Glomerular visceral epithelial cell (primary cell): Measurements from ENCODE around the gene TMEM18.

Experiments used
- DNase-seq: peaks from one replicate; pipeline ENCODE4 v3.0.0-alpha.2; 2016; ENCODE audit errors: extremely low spot score

Gene TMEM18

DNA sequence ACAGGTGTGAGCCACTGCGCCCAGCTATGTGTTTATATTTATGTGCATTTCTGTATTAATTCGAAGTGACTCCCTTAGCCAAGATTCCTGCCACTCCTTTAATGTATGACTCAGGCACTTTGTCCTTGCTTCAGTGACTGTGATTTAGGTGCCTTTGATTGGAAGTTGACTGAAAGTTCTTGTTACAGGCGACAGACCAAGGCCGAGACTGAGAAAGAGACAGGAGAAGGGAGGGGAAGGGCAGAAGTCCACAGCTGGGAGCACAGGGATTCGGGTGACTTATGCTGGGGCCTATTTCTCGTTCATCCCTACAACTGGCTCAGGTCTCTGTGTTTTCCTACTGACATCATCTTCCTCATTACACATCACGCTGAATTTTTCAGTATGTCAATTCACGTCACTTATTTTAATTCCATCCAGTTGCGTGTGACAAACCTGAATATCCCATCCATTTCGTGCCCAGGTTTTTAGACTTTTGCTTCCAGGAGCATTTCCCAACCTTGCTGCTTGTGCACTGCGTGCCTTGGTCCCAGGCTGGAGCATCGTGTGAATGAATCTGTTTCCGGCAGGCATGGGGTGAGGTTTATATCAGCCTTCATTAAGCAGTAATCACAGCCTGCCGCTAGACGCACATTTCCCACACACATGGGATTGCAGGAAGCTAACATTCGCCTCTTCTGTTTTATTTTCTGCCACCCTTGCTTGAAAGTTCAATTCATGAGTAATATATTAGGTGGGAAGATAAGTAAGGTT lies 42.4 kb downstream of the TMEM18 start:
- DNase-seq: no peak

DNA sequence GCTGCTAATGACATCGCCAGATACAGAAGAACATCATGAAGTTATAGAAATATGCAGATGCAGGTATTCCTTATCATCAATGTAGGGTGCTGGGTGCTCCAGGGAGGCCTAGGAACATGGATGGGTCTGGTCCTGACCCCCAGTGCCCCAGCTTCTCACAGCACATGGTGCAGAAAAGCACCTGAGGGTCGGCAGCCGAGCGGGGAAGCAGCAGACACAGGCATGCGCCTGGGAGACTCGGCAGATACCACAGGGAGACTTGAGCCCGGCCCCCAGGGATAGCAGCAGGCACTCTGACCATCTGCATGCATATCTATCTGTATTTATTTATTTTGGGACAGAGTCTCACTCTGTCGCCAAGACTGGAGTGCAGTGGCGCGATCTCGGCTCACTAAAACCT lies 43.2 kb downstream of the TMEM18 start:
- no peak for DNase-seq

DNA sequence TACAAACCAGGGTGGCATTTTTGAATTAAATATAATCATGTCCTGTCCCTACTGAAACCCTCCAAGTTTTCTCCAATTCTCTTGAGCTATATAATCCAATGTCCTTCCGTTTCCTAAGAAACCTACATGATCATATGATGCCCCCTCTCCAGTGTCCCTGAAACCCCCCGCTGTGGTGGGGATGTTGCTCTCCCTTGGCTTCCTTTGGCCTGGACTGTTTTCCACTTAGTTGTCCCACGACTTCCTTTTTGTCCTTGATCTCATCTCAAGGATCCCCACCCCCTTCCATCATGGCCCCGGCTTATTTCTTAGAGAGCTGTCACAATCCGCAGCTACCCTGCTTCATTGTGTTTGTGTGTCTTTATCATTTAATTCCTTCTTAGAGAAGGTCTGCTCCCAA lies 43.8 kb downstream of the TMEM18 start:
- DNase-seq: no peak

DNA sequence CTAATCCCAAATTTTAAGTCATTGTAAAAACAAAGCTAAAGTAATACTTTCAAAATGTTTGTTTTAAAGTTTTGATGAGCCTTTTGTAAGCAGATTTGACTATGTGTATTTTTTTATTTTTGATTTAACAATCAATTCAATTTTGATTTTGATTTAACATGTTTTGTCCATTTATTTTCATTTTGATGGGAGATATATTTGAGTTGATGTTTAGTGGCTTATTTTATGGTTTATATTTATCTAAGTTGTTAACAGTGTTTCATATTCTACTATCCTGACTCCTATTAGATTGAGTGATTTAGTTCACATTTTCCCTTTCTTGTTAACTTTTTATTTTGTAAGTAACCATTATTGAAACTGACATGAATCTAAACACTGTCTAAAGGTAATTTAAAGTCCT lies 44.7 kb downstream of the TMEM18 start:
- no peak for DNase-seq

DNA sequence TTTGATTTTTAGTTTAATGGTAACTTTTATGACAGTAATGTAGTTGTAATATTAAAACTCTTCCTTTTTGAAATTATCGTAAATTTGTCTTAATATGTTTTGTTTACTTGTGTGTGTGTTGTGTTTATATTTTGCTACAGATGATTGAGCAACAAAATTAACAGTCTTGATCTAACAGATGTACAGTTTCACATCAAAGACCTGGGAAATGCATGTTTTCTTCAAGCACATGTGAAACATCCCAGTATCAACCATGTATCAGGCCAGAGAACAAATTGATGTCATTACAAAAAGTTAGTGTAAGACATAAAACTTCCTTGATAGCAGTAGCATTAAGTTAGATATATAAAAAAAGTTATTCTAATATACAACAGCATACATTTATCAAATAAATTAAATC lies 45.5 kb downstream of the TMEM18 start:
- DNase-seq: no peak

GRCh38 chr2:630451-631320 lies 46.5 kb downstream of the TMEM18 start:
- DNase-seq: no peak

DNA sequence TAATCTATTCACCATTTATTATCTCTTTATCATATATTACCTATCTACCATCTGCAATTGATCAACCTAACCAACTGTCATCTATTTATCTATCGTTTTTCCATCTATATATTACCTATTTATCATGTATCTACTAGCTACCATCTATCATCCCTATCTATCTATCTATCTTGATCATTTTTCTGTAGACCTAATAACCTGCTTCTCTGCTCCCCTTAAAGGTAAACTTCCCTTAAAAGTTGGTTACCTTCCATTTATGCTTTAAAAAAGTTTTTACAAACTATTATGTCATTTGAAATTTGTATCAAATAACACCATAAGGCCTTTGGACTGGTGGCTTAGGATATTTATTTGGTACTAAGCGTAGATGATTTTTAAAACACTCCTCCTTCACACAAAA lies 47.2 kb downstream of the TMEM18 start:
- DNase-seq: no peak

DNA sequence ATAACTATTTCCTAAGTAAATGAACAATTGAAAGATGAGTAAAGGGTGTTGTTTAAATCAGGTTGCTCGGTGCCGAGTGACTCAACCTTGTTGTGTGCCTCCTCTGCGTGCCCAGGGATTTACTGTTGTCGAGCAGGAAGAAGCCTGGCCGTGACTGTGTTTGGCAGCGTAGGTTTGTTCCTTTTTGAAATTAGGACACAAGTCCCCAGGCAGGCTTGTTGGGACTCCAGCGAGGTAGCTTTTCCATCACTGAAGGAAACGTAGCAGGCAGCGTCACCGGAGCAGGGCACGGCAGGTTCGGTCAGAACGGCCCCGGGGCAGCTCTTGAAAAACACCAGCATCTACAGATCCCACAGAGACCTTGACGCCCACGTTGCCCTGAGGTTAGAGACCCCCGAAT lies 48.6 kb downstream of the TMEM18 start:
- no peak for DNase-seq

DNA sequence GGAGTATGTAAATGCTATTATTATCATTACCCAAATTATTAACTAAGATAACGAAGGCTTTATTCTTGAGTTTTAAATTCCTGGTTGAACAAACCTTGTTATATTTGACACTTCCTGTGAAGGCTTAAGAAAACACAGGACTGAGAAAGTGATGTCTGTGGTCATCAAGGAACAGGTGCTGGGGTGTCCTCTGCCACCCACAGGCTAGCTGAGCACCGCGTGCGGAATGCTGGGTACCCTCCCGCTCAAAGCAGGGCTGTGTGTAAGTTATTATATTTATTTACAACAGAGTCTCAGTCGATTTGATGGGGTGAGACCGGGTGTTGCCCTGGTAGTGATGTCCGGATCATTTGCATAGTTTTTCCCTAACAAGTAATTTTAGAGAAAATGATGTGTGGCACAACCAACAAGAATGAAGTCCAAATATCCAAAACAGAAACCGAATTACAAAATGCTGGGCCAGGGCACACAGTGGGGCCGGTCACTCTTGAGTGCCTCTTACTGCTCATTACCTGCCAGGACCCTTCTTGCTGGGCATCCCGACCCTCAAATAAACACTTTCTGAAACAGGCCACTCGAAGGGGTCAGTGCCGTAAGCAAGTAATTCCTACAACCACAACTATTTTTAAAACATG lies 49.2 kb downstream of the TMEM18 start:
- DNase-seq: no peak

- DNase-seq: no peak
Observed at GRCh38 chr2:627340-627709, 49.9 kb downstream of the TMEM18 start.

DNA sequence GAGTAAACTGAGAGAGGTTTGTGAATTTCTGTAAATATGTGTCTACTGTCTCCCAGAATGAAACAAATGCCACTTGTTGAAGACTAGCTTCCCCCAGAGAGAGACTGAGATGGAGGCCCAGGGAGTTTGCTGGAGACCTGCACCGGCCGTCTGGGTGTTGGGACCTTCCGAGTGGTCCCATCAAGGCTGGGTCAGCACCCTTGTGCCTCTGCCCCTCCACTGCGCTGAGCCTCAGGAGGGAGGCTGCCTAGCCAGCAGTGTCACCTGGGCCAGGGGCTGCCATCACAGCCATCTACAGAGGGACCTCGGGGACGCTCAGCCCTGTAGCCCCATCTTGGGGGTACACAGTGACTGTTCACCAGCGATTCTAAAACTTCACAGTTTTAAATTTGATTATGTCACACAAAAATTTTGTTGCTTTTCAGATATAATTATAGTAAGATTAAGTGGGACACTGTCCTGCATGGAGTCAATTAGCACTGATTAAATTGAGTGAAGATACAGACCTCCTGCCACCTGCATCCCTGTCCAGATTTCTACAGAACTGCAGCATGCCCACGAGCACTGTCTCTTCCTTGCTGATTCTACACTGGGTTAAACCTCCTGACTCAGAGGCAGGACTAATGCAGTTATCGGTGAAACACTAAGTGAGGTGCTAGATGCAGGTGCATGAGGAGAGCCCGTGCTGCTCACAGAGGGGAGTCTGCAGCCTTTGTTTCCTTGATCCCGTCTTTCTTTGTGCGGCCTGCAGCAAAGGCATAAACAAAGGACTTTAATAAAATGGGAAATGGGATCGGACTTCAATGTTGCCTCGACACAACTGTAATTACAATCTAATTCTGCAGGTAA lies 50.5 kb downstream of the TMEM18 start:
- DNase-seq: no peak

DNA sequence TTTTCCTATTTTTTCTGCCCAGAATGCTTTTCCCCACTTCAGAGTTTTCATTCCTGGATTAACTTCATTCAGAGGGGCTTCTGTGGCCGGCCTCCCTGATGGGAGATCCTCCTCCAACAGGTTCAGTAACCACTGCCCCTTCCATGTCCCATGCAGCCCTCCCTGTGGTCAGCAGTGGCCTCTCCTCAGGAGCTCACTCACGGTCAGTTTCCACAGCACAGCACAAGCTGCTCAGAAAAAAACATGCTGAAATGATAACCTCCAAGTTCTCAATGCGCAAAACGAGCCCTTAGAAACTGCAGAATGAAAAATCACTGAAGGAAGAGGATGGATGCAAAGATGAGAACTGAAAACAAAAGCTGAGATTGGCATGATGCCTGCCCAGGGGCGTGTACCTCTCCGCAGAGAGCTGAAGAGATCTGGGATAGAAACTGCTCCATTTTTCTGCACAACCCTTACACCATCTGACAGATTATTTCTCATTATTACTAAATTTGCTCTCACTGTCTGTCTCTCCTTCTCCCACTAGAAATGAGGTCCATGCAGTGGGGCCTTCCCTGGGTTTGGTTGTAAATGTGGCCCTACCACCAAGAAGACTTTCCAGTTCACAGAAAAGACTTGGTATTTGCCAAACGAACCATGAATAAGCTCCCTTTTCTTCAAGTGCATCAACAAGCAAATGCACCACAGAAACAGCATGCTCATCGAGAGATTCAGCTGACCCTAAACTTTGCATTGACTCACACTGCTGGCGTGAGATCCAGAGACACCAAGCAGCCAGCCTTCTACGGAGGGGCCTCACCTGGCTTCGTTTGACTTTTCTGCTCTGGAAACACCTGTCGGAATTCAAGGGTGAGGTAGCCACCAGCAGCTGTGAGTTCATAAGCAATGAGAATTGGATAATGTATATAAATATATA lies 51.5 kb downstream of the TMEM18 start:
- no peak for DNase-seq

DNA sequence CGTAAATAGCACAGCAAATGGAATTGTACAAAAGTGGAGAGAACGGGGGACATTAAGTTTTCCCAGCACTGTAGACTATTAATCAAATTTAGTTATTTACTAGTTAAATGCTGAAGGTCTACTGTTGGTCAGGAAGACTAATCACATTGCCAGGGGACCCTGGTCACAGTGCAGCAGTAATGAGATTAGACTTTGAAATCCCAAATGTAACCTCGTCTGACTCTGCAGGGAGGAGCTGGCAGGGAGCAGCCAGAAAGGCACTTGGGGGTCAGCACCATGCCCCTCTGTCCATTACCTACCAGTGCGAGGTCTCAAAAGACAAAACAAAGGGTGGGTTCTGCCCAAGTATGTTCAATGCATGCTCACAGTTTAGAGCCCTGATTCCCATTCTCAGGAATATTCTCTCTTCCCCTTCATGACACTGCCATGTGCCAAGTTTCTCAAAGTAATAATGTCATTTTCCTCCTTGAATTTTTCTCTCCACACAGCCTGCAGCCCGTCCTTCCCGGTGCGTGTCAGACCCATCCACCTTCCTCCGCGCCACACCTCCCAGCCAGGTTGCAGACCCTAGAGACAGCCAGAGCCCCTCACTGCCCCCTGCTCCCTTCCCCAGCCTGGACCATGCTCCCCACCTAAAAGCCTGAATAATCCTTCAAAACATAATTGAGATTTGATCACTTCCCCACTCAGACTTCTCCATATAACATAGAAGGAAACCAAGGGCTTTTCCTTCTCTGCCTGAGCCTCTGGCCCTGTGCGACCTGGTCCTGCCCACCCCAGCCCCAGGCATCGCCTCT lies 52.5 kb downstream of the TMEM18 start:
- no peak for DNase-seq

- DNase-seq: no peak
Observed at GRCh38 chr2:624096-624495, 53.1 kb downstream of the TMEM18 start.

DNA sequence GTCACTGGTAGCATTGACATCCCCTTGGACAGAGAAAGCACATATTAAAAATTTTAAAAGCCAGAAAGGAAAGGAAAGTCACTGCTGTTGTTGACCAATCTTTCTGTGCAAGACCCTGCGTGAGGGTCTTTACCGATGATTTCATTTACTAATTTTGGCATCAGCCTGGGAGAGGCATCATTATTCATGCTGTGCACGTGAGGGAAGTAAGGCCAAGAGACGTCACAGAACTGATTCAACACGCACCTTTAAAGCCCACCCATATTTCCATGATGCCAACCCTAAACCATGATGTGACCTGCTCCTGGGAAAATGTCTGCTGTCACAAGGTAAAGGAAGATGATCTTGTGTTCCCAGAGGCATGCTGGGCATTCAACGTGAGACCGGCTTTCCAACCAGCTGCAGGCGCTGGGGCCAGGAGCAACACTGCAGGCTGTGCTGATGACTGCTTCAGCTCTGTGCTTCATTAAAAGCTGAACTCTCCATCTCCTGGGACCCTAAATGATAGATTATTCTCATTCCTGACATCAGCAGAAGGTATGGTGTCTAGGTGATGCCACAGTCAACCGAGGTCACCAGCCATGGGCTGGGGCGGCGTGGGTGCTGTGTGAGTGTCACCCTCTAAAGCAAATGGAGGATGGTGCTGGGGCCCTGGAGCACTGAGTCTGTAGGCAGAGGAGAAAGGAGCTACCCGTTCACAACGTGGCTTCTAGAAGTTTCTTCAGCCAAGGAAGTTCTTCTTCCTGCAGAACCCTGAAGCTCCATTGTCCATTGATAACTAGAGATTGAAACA lies 53.9 kb downstream of the TMEM18 start:
- DNase-seq: no peak

GRCh38 chr2:622357-622756 lies 54.8 kb downstream of the TMEM18 start:
- DNase-seq: no peak

- DNase-seq: no peak
Observed at GRCh38 chr2:621303-622099, 55.7 kb downstream of the TMEM18 start.
